HCT116 (cell line): ENCODE results near the gene F13A1. TPM values are rescaled to one million over a fixed set of nuclear protein-coding genes. Genes with fewer than 3 reads are reported as not detected.

Experiments used
- ATAC-seq: fragments of 200-7000 bp; cut with Tn5 transposase; 2 replicates; pipeline ENCODE4 v1.9.1; 2020; ENCODE audit warnings: mild to moderate bottlenecking, moderate library complexity
- BruUV-seq: library from RNA; stranded (reverse); fragments of 400-500 nt; replicated peaks from 2 replicates; lab custom pipeline; 2021; lab: Mats Ljungman, UMichigan
- CTCF ChIA-PET: fragments of 300-600 bp; sonication (Branson Sonifier 250); formaldehyde crosslinking; loops from one replicate; lab custom pipeline; 2021; ENCODE audit warnings: antibody characterized with exemption; lab: Charles Lee
- POLR2A ChIA-PET: fragments of 300-600, 350-600 bp; sonication (Branson Sonifier 250); formaldehyde crosslinking; loops from one replicate; lab custom pipeline; 2021; ENCODE audit warnings: antibody characterized with exemption; lab: Charles Lee
- RAD21 ChIA-PET, 2 experiments: fragments of 300-600 bp; sonication (Branson Sonifier 250); formaldehyde crosslinking; loops; one replicate each; lab custom pipeline; 2023; ENCODE audit warnings: low total read pairs in 2 of 2; ENCODE audit not compliant: uncharacterized antibody in 2 of 2, unreplicated experiment in 2 of 2, low non-redundant PET in 1 of 2; lab: Charles Lee
- DNase-seq: peaks from one replicate; pipeline ENCODE4 v3.0.0-alpha.2; 2010; ENCODE audit warnings: low read depth, low spot score
- H2AFZ ChIP-seq: fragments of 200-600 bp; shearing (Covaris generic), sonication (generic); 2 replicates; pipeline ENCODE4 v1.6.1; 2017; ENCODE audit warnings: low read depth, mixed run types, mixed read lengths, antibody characterized with exemption, low read length; ENCODE audit not compliant: poor library complexity, severe bottlenecking
- H3K27ac ChIP-seq: 2 replicates; pipeline ENCODE4 v1.5.1; 2012; ENCODE audit warnings: low read depth, low read length
- H3K27me3 ChIP-seq: fragments of 200-600 bp; sonication (generic); 2 replicates; pipeline ENCODE4 v1.6.1; 2016; ENCODE audit warnings: mixed run types, low read length, mixed read lengths; ENCODE audit not compliant: insufficient read depth
- H3K36me3 ChIP-seq, 2 experiments: fragments of 200-500 bp in 1 of 2; fragments of 200-600 bp in 1 of 2; sonication (Bioruptor generic) in 1 of 2; sonication (generic) in 1 of 2; 2 replicates each; pipeline versions ENCODE4 v1.5.1 to v1.6.1; 2014 to 2016; ENCODE audit warnings: low read length in 2 of 2, inconsistent platforms in 1 of 2, mixed read lengths in 1 of 2, mixed run types in 1 of 2; ENCODE audit not compliant: insufficient read depth in 2 of 2, control insufficient read depth in 1 of 2
- H3K4me1 ChIP-seq, 2 experiments: fragments of 200-600 bp in 1 of 2; sonication (generic) in 1 of 2; 2 replicates each; pipeline versions ENCODE4 v1.5.1 to v1.6.1; 2012 to 2017; ENCODE audit warnings: low read length in 2 of 2, inconsistent platforms in 1 of 2, mild to moderate bottlenecking in 1 of 2, mixed read lengths in 1 of 2, mixed run types in 1 of 2, moderate library complexity in 1 of 2; ENCODE audit not compliant: insufficient read depth in 2 of 2, control insufficient read depth in 1 of 2
- H3K4me2 ChIP-seq: fragments of 200-600 bp; sonication (generic); 2 replicates; pipeline ENCODE4 v1.6.1; 2017; ENCODE audit warnings: mixed run types, low read length, mixed read lengths
- H3K4me3 ChIP-seq, 2 experiments: fragments of 200-600 bp in 1 of 2; sonication (generic) in 1 of 2; replicated peaks in 1 of 2; 2 replicates each; pipeline ENCODE4 v1.5.1; 2011 to 2016; ENCODE audit warnings: low read length in 2 of 2, control low read depth in 1 of 2, low read depth in 1 of 2, mild to moderate bottlenecking in 1 of 2, mixed read lengths in 1 of 2, mixed run types in 1 of 2
- H3K79me2 ChIP-seq: fragments of 200-600 bp; sonication (generic); 2 replicates; pipeline ENCODE4 v1.6.1; 2017; ENCODE audit warnings: mild to moderate bottlenecking, mixed run types, low read length, moderate library complexity, mixed read lengths; ENCODE audit not compliant: insufficient read depth
- H3K9ac ChIP-seq: fragments of 200-600 bp; sonication (generic); 2 replicates; pipeline ENCODE4 v1.6.1; 2016; ENCODE audit warnings: low read length, mixed read lengths
- H3K9me2 ChIP-seq: fragments of 200-600 bp; sonication (generic), shearing (Covaris generic); 2 replicates; pipeline ENCODE4 v1.6.1; 2017; ENCODE audit warnings: mixed run types, mild to moderate bottlenecking, moderate library complexity; ENCODE audit not compliant: insufficient read depth
- H3K9me3 ChIP-seq, 2 experiments: fragments of 200-500 bp in 1 of 2; fragments of 200-600 bp in 1 of 2; sonication (Bioruptor generic) in 1 of 2; sonication (generic) in 1 of 2; 2 replicates each; pipeline ENCODE4 v1.6.1; 2014 to 2017; ENCODE audit warnings: low read length in 2 of 2, mixed read lengths in 2 of 2, inconsistent platforms in 1 of 2, low read depth in 1 of 2, mild to moderate bottlenecking in 1 of 2, mixed run types in 1 of 2, moderate library complexity in 1 of 2; ENCODE audit not compliant: control insufficient read depth in 1 of 2, insufficient read depth in 1 of 2
- H4K20me1 ChIP-seq: fragments of 200-600 bp; sonication (generic), shearing (Covaris generic); 2 replicates; pipeline ENCODE4 v1.6.1; 2017; ENCODE audit warnings: mixed run types, mild to moderate bottlenecking, moderate library complexity; ENCODE audit not compliant: insufficient read depth
- CBX3 ChIP-seq: IDR thresholded peaks from 2 replicates; pipeline ENCODE4 v1.6.1; 2012; ENCODE audit warnings: low read depth
- EZH2 ChIP-seq: fragments of 200-600 bp; sonication (generic); IDR thresholded peaks from 2 replicates; pipeline ENCODE4 v1.6.1; 2017; ENCODE audit warnings: antibody characterized with exemption, mixed run types
- FOSL1 ChIP-seq: IDR thresholded peaks from 2 replicates; pipeline ENCODE4 v1.6.1; 2012; ENCODE audit warnings: low read depth
- JUND ChIP-seq: IDR thresholded peaks from 2 replicates; pipeline ENCODE4 v1.6.1; 2012
- REST ChIP-seq: IDR thresholded peaks from 2 replicates; pipeline ENCODE4 v1.6.1; 2012; ENCODE audit warnings: low read depth
- SP1 ChIP-seq: IDR thresholded peaks from 2 replicates; pipeline ENCODE4 v1.6.1; 2012; ENCODE audit warnings: low read depth
- YY1 ChIP-seq: IDR thresholded peaks from 2 replicates; pipeline ENCODE4 v1.6.1; 2011; ENCODE audit warnings: low read length, low read depth, moderate library complexity, mild to moderate bottlenecking; ENCODE audit not compliant: insufficient replicate concordance; ENCODE audit errors: extremely low read depth
- ZFX ChIP-seq: fragments of 450-650 bp; IDR thresholded peaks from 2 replicates; pipeline ENCODE4 v1.6.1; 2017
- intact Hi-C: fragments of 100-400 bp; cut with micrococcal nuclease; formaldehyde crosslinking; loops from 2 replicates; pipeline ENCODE4 v1.10.0; 2022
- total RNA-seq: library from RNA; stranded (reverse); gene quantifications from one replicate; pipeline ENCODE4 v1.2.1, GENCODE V29; 2021; ENCODE audit not compliant: unreplicated experiment

F13A1 gene
- total RNA-seq, 1 experiment from 2014 or later: 0.34 TPM

GRCh38 chr6:6191476-6191875 lies 129.0 kb downstream of the F13A1 start:
- TF ChIP-seq CBX3: no peak
- no peak for TF ChIP-seq JUND
- TF ChIP-seq ZFX: no peak
- TF ChIP-seq REST: peak; percentile 72
- TF ChIP-seq SP1: no peak
- H3K79me2 ChIP-seq: no peaks in the 10 kb centered on the region
- H3K9me2 ChIP-seq: no peaks in the 10 kb centered on the region
- BruUV-seq: no TSS peak
- H3K4me2 ChIP-seq: no peak overlapping the region
- H3K4me3 ChIP-seq: no peak overlapping the region
- H3K27me3 ChIP-seq: 0 out of 2 replicates have a peak, but pooled peaks cover 11% of the 10 kb centered on the region
- no peaks in the 10 kb centered on the region for H3K9me3 ChIP-seq
- RAD21 ChIA-PET: no interaction called here
- no peaks in the 10 kb centered on the region for H4K20me1 ChIP-seq
- intact Hi-C loops: no loop called here
- POLR2A ChIA-PET: no interaction called here
- H3K9ac ChIP-seq: no peak overlapping the region
- no peaks in the 10 kb centered on the region for H3K4me1 ChIP-seq
- CTCF ChIA-PET: no interaction called here
- H3K27ac ChIP-seq: no peak overlapping the region
- no peaks in the 10 kb centered on the region for H3K36me3 ChIP-seq
- DNase-seq (no peak), ATAC-seq (no peak)
- H2AFZ ChIP-seq: no peak overlapping the region

- Histone ChIP-seq H3K9me3 (no peaks in the 10 kb centered on the region), H3K4me2 (no peak overlapping the region), H3K79me2 (no peaks in the 10 kb centered on the region), H3K9me2 (no peaks in the 10 kb centered on the region), H3K4me1 (no peaks in the 10 kb centered on the region), H3K27me3 (peaks cover 56% of the 10 kb centered on the region), H3K4me3 (no peak overlapping the region), H4K20me1 (no peaks in the 10 kb centered on the region), H3K36me3 (no peaks in the 10 kb centered on the region), H3K9ac (no peak overlapping the region), H2AFZ (no peak overlapping the region), H3K27ac (no peak overlapping the region)
- DNase-seq (no peak), ATAC-seq (no peak)
- TF ChIP-seq JUND: no peak
- no peak for TF ChIP-seq YY1
- TF ChIP-seq FOSL1: no peak
- TF ChIP-seq EZH2: no peak
- TF ChIP-seq ZFX: no peak
- no TSS peak for BruUV-seq
- ChIA-PET RAD21 (no interaction called here), CTCF (no interaction called here), POLR2A (no interaction called here)
- intact Hi-C loops: no loop called here
Observed at GRCh38 chr6:6180684-6181083, 139.8 kb downstream of the F13A1 start.
